Femur (tissue), 1 donor: ENCODE results near the gene TSHZ2.
A peak's percentile ranks its signal among the peaks of the same experiment; 100 is the strongest.

Experiments used
- DNase-seq: peaks from one replicate; pipeline ENCODE4 v3.0.0-alpha.2; 2017

Gene TSHZ2, protein sequence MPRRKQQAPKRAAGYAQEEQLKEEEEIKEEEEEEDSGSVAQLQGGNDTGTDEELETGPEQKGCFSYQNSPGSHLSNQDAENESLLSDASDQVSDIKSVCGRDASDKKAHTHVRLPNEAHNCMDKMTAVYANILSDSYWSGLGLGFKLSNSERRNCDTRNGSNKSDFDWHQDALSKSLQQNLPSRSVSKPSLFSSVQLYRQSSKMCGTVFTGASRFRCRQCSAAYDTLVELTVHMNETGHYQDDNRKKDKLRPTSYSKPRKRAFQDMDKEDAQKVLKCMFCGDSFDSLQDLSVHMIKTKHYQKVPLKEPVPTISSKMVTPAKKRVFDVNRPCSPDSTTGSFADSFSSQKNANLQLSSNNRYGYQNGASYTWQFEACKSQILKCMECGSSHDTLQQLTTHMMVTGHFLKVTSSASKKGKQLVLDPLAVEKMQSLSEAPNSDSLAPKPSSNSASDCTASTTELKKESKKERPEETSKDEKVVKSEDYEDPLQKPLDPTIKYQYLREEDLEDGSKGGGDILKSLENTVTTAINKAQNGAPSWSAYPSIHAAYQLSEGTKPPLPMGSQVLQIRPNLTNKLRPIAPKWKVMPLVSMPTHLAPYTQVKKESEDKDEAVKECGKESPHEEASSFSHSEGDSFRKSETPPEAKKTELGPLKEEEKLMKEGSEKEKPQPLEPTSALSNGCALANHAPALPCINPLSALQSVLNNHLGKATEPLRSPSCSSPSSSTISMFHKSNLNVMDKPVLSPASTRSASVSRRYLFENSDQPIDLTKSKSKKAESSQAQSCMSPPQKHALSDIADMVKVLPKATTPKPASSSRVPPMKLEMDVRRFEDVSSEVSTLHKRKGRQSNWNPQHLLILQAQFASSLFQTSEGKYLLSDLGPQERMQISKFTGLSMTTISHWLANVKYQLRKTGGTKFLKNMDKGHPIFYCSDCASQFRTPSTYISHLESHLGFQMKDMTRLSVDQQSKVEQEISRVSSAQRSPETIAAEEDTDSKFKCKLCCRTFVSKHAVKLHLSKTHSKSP (N-terminal part only)

DNA sequence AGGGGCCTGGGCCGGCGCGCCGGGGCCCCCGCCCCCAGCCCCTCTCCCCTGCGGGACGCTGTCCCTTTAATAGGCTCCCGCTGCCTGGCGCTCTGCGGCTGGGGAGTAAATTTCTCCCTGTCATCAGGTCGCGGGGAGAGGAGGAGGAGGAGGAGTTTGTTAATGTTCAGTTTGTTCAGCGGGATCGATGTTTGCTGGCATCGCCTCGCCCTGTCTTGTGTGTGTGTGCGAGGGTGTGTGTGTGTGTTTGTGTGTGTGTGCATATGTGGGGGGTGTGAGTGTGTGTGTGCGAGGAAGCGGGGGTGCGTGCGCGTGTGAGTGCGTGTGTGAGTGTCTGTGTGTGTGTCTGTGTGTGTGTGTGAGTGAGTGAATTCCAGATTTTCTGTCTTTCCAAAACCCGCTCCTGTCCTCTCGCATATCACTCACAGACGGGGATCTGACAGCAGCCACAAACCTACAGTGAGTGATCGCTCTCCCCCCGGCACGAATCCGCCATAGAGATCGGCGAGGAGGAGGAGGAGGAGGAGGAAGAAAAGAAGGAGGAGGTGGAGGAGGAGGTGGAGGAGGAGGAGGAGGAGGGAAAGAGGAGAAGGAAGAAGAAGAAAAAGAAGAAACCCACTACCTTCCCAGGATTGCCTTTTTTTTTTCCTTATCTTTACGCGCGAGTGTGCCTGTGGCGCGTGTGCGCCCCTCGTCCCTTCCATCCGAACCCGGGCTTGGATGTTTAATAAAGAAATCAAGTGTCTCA lies at the start of gene TSHZ2:
TSHZ2 (plus strand) TSS at position 169 of the 748 bp plus-strand sequence. CDS start 936 bp downstream, outside the sequence.
- DNase-seq: peak; percentile 81

DNA sequence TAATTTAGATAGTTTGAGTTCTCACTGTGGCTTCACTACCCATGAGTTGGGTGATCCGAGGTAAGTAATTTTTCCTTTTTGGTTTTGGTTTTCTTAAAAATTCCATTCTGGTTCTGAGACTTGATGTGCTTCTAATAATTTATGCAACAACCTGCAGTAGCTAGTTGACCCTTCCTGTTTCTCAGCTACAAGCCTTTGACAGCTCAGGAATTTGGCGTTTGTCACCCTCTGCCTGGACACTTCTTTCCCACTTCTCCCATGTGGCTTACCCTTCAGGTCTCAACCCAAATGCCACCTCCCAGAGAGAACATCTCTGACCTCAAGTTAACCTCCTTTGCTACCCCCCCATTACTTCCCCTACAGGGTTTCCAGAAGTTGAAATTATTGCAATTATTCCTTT lies 49.7 kb upstream of the TSHZ2 start:
- no peak for DNase-seq

DNA sequence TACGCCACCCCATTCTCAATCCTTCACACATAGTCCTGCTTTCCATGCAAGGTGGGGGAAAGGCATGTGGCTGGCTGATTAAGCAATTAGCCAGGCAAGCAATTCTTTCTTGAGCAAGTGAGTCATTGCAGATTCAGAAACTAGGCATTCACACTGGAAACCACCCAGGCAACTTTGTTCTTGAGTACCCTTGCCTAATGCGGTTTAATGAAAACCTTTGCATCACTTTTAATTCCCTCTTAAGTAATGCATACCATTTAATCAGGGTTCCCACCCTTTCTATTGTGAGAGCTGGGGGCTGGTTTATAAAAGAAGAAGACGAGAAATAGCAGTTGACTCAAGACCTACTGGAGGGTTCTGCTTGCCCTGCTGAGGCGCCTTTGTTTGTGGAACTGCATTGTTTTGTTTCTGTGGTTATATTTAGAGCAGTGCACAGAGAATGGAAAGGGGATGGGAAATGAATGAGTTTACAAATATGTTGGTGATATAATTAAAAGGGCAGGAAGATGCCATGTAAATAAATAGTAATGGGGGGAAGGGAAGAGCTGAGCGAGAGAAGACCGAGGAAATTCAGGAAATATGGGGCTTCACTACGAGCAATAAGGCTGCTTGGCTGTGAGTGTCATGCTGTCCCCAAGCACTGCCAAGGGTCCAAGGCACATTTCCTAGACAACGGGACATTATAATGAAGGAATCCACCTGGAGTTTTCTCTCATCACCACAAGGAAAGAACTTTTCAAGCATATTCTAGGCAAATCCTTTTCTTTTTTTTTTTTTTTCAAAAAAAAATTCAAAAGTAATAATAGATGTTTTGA lies 48.8 kb upstream of the TSHZ2 start:
- DNase-seq: no peak

DNA sequence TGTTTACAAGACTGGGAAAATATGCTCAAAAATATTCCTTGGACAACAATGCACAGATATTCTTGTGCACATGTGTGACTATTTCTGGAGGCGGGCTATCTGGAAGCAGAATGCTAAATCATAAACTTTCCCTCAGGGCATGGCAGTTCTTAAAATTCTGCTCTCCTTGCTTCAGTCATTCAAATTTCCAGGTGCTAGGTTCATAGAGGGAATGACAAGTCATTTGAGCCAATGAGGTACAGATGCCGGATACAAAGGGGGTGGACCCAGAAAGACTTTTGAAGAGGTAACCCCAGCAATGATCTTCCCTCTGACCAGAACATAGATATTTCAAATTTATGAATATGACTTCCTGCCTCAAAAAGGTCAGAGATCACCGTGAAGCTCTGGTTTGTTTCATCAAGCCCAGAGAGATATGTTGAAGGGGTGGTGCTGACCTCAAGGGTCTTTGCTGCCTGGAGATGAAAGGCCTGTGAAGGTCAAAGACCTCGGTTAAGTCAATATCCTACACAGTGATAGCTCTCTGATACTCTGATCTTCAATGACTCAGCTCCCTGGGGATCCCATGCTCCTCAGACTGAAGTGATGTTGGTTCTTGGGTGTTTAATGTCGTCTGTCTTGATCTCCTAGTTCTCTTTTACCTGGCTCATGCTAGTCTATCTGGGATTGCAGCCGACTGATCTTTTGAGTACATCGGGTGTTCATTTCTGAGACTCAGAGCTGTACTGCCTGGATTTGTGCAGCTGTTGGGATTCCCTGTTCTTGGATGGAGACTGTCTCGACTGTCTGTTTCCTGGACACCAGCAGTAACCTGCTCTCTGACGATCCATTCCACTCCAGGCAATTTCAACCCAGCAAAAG lies 47.5 kb upstream of the TSHZ2 start:
- DNase-seq: no peak

DNA sequence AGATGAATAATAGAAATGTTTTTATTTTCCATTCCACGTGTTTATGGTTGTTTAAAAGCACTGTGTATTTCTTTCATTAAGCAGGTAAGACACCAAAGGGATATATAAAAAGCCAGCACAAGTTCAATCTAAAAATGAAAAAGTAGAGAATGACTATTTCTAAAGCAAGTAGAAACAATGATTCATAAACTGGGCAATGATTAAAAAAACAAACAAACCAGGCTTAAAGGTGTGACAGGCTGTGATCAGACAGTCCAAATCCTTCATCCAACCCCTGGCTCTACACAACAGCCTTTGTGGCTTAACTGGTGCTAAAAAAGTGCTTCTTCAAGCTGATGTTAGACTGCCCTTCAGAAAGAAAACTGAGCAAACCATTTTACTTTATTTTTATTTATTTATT lies 45.7 kb upstream of the TSHZ2 start:
- no peak for DNase-seq

DNA sequence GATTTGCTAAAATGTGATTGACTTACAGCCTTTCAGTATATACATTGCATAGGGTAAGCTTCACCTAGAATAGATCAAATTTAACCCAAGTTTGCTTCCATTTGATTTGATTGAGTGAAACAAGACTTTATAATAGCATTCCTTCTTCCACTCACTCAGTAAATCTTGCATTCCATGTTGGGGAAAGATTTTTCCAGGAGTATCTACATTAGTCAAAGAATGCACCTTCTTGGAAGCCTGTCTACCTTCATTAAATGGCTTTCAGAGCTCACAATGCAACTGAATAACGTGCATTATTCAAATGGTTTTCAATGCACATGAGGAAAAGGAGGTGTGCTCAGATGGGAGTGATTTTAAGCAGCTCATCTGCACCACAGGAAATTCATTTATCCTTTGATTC lies 38.3 kb upstream of the TSHZ2 start:
- no peak for DNase-seq

DNA sequence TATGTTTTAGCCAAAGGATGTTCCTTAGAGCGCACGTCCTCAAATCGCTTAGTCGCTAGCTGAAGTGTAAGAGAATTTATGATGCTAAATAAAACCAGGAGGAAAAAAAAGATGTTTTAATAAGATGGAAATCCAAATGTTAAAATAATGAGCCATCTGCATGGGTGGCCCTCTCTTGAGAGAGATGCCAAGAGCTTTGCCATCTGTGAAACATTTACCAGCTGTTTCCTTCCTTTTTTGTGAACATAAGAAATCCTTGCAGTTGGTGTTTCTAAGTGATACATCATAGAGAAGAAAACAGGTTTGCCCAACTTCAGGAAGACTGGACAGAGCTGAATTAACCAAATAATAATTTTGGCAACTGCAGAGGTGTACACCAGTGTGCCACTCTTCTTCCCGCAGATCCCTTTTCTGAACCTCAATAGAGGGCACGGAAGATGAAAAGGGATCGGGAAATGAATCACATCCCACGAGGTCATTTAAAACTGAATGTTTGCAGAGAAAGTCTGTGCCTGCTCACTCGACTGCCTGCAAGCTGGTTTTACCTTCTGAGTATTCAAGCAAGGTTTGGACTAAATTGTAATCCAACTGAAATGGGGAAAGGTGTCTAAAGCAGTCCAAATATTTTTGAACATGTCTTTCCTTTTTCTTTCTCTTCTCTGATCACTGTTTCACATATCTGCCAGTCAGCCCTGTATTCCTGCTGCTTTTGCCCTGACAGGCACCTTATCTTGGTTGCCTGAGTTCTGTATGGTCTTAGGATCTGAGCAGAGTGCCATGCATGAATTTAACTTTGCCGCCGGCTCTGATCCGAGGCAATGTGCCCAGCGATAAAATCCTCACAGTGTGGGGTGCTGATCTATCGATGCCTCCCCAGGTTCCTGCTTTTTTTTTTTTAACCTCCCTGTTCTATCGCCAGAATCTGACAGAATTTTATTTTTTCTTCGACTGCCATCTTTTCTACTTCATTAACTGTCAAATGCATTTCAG lies 35.5 kb upstream of the TSHZ2 start:
- DNase-seq: no peak

DNA sequence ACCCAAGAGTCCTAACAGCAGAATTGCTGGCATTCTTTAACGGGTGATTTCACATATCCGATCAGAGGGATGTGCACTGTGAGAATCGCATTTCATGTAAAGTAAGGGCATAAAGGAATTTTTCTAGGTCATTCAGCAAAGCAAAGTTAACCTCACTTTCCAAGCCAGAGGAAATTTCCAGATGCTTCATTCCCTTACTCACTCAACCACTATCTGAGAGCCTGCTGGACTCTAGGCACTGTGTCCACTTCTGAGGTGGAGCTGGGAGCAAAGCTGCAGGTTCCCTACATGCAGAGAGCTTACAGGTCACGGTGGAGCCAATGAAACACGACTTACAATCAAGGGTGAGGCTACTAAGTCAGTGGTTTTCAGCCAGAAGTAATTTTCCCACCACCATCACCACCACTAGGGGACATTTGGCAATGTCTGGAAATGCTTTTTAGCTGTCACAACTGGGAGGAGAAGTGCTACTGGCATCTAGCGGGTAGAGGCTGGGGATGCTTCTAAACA lies 34.5 kb upstream of the TSHZ2 start:
- DNase-seq: no peak

DNA sequence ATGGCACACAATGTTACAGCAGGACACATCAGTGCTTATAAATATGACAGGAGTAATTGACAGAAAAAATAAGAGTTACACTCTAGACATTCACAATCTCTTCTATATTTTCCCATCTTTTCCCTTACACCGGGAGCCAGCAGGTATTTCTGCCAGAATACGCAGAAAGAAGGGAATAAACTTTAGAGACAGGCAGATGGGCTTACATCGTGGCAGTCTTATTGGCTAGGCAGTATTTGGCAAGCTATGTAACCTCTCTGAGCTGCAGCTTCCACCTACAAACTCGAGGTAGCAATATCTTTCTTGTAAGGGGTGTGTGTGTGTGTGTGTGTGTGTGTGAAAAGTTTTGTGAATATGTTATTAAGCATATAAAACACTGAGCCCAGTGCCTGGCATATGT lies 33.0 kb upstream of the TSHZ2 start:
- DNase-seq: no peak

DNA sequence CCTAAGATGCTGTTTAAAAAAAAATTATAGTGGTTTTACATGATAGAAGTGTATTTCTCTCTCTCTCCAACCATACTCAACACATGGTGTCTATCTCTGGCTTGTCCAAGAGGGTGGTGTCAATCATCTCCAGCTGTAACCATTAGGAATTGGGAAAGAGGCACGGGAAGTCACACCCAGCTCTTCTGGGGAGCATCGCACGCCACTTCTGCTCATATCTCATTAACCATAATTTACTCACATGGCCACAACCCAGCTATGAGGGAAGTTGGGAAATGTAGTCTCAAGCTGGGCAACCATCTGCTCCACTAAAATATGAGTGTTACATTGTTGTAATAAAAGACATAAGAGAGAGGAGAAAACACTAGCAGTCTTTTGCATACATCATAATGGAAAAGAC lies 30.4 kb upstream of the TSHZ2 start:
- DNase-seq: no peak

DNA sequence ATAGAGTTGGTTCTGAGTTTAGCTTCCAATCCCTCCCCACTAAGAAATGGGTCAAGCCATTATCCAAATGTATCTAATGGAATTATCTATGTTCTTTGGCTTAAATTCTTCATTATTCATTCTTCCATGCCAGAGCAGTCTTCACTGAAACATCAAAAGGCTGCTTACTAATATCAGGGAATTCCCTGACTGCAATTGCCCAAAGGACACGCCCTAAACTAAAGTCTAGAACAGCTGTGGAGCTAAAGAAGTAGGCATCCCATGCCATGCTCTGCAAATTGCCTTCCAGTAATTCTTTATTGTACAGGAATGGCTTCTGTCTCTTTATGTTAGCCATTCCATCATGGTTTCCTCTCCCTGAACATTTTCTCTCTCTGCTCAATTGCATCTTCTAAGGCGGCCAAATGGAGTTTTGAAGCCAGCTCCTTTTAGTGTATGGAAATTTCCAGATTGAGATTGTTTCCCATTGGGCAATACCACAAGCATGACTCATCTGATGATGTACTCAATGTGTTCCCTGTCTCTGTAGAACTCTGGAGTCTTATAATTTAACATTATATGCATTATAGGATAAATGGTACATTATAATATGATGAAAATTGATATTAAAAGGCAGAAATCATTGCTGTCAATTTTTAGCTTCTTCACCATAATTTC lies 28.8 kb upstream of the TSHZ2 start:
- DNase-seq: peak; percentile 50

DNA sequence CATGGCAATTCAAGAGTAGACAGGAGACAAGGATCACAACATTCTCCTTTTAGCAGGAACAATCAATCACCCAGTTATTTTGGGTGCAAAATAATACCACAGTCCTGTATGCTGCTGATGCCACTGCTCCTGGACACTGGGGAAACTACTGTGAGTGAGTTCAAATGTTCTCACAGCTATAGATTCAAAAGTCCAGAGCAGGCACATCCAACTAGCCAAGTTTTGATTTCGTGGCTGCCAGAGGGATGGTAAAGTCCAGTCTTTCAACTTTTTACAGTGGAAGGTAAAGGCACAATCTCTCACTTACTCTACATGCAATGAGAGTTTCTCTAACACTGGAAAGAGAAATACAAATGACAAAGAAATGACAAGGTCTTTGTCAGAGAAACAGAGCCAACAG lies 26.9 kb upstream of the TSHZ2 start:
- no peak for DNase-seq

DNA sequence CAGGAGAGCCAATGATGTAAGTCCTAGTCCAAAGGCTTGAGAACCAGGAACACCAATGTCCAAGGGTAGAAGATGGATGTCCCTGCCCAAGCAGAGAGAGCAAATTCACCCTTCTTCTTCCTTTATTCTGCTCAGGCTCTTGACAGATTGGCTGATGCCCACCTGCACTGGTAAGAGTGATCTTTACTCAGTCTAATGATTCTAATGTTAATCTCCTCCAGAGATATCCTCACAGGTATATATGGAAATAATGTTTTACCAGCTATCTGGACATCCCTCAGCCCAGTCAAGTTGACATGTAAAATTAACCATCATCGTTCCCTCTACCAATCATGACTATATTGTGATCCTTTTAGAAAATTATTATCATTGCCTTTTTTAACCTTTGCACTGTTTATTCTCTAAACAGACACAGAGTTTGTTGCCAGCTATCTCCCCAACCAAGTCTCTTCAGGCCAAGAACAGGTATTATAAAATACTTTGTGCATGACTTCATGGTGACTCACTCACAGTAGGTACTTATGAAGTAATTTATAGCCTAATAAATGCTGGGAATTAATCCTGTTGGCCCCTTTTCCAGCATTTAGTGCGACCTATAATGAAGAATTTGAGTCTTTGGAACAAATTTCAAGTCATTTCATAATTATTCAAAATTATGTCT lies 26.2 kb upstream of the TSHZ2 start:
- no peak for DNase-seq

DNA sequence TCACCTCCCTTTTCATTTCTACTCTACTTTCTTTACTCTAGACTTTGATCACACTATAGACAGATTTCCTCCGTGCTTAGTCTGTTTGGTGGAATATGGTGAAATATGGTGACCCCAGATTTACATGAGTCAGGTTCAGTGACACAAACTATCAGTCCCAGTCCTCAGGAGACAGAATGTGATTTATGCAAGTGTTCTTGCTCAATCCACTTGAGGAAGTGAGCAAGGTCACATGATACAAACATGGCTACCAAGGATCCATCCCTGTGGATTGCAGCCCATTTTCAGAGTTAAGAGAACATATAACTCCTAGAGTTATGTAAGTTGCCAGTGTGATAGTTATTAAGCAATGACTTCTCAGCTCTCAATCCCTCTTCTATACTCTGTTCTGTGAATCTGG lies 23.7 kb upstream of the TSHZ2 start:
- no peak for DNase-seq

DNA sequence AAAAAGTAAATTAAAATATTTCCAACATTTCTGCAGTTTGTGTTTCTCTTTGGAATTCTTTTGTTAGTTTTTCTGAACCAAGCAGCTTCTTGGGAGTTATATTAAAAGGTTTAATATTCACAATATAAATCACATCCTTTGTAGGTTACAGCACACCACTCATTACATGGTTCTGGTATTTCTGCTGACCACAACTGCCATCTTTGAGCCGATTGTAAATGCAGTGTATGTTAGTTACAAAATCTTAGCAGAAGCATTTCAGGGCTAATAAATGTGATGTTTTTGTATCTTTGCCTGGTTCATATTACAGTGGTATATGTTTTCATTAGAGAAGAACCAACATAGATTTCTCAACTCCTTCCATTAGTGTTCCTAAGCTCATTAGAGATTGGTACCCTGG lies 19.1 kb upstream of the TSHZ2 start:
- DNase-seq: no peak

DNA sequence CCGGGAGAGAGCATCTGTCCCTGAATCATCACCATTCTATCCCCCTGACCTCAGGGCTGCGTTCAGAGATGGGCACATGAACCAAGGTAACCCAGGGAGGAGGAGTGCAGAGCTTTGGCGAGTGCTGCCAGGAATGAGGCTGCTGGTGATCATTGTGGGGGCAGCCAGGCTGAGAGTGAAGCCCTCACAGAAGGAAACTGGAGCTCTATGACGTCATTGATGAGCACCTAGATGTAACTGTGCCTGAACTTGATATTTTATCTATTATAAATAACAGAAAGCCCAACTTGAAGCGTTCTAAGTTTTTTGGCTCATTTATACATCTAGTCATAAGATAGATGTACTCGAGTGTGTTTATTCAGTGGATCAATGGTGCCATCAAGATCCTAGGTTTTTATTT lies 17.3 kb upstream of the TSHZ2 start:
- no peak for DNase-seq

DNA sequence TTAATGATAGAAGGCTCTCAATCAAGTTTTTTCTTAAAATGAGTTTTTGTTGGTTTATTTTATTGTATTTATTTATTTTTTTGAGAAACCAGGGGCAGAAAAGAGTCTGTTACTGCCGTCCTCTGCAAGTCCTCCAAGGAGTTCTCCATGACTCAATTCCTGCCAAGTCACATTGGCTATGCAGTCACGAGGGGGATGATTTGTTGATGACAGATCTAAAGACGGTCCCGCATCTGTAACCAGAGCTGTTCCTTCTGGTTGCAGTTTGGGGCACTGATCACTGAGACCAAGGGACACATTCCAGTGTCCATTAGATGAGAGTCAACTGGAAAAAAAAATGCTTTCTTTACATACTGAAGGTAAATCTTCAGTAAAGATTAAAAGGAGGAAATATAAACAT lies 13.9 kb upstream of the TSHZ2 start:
- DNase-seq: no peak

DNA sequence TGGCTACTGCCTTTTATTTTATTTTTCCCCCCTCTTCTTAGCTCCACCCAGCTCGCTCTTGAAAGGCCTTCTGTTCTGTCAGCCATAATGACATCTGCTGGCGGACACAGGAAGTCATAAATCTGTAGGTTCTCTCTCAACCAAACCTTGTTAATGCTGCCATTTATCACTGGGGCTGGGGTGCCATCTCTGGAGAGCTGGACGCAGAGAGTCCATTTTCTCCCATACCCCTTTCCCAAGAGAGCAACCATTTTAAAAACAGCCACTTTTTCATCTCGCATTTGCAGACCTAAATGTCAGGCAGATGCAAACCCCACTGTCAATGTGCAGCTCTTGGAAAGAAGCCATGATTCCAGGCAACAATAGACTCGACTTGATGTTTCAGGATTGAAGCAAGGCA lies 13.0 kb upstream of the TSHZ2 start:
- peak; percentile 58 for DNase-seq

DNA sequence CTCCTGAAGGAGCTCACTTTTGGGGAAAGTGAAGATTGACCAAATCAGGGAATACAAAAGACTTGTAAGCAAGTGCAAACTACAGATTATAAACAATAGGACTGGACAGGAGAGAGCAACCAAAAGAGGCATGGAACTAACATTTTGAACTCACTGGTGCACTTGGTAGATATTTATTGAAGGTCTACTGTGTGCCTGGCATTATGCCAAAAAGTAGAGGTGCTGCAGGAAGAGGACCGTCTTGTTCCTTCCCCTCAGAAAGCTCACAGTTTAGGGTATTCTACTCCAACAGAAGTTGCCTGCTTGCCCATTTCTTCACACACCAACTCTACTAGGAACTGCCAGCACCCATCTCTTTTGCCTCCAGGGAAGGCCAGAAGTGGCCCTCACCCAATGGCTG lies 10.0 kb upstream of the TSHZ2 start:
- DNase-seq: no peak
